ENCODE data around the gene SH3GL3. TPM values are rescaled to one million over a fixed set of nuclear protein-coding genes. Genes with fewer than 3 reads are reported as not detected.
A peak's percentile ranks its signal among the peaks of the same experiment; 100 is the strongest.

Gene SH3GL3
- total RNA-seq, 1 donor from 2014 or later = 9.5 TPM

DNA sequence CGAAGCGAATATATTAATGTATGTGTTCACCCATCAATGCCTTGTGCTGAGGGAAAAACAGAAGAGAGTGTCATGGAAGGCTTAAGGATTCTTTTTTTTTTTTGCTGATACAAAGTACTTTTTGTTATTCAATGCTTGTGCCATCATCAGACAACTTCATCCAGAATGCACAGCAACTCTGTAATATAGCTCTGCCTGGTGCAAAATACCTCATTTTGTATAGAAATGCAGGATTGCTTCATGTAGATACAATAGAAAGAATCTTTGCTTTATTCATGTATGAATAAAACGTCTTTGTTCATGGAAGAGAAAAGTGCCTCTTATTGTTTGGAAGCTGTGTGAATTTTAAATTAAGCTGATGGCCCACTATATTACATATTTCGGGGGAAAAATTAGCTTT, 62.9 kb downstream of the SH3GL3 start:
- DNase-seq = no peak

DNA sequence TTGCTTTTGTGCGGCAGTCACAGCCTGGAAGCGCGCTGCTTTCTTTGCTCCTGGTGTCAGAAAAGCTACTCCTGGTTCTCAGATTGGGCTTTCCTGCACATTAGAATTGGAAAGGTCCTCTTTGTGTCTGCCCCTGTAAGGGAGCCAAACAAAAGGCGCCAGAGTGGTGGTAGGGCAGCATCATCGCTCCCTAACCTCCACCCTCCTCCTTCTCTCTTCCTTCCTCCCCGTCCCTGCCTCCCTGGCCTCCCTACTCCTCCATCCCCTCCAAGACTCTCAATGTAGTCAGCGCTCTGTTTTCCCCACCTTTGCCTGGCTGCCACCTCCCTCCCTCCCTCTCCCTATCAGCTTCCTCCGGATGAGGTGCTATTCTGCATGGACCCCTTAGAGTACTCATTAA, 65.3 kb downstream of the SH3GL3 start:
- DNase-seq = no peak

DNA sequence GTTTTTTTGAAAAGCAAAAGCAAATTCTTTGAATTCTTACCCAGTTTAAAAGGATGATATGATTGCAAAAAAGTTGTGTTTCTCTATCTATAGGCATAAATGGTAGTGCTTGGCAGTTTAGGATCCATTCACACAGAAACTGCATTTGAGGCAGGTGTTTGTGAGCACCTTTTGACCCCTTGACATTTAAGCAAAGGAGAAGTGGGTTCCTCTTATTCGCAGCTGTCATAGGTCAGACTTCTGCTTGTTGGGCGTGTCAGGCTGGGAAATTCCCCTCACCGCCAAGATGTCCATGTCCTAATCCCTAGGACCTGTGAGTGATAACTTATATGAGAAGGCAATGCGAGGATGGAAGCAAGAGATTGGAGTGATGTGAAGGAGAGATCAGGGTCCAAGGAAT, 67.4 kb downstream of the SH3GL3 start:
- no peak for DNase-seq

DNA sequence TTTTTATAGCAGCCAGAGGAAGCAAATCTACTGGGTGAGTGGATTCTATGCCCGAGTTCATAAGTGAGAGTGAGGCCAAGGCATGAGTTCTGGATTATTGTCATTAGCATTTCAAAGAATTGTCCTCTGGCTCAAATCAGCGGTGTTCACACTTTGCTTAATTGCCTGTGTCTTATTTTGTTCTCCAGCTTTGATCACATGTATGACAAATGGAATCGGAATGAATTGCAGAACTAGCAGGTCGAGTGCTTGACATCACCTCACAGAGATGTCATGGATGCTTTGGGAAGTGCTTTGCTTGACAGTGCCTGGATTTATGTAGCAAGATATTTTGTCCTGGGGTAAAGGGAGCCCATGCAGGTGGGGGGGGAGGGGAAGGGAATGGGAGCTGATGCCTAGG, 68.0 kb downstream of the SH3GL3 start:
- no peak for DNase-seq

DNA sequence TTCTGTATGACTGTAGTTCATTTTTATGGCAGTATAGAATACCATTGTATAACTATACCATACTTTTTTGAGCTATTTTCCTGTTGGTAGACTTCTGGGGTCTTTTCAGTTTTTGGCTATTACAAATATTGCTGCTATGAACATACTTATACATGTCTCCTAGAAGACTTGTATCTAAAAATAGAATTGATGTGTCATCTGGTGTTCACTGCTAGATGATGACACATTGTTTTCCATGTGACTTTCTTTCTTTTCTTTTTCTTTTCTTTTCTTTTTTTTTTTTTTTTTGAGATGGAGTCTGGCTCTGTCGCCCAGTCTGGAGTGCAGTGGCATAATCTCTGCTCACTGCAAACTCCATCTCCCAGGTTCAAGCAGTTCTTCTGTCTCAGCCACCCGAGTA, 69.8 kb downstream of the SH3GL3 start:
- DNase-seq = no peak

DNA sequence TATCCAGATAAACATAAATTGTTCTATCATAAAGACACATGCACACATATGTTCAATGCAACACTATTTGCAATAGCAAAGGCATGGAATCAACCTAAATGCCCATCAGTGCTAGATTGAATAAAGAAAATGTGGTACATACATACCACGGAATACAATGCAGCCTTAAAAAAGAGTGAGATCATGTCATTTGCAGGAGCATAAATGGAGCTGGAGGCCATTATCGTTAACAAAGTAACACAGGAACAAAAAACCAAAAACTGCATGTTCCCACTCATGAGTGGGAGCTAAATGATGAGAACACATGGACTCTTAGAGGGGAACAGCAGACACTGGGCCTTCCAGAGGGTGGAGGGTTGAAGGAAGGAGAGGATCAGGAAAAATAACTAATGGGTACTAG, 79.2 kb downstream of the SH3GL3 start:
- DNase-seq = no peak

DNA sequence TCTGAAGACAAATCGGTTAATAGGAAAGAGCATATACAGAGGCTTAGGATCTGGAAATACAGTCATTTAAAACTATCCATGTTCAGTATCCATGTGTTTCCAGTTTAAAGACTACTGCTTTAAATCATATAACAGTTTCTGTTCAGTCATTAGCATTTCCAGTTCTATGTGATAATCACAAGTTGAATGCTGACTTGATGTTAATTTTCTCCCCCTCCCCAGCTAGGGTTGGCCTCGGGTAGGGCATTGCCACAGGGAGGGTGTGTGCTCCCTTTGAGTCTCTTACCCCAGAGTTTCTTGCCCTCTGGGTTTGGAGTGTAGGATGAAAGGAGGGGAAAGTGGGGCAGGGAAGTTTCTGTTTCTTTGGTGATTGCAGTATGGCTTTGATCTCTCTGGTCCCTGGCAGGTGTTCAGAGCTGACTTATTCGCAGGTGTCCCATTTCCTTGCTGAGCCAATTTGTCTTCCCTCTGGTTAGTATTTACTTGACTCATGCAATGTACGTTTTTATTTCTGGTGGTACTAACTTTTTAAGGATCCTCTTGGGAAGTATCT, 86.3 kb downstream of the SH3GL3 start:
- no peak for DNase-seq

DNA sequence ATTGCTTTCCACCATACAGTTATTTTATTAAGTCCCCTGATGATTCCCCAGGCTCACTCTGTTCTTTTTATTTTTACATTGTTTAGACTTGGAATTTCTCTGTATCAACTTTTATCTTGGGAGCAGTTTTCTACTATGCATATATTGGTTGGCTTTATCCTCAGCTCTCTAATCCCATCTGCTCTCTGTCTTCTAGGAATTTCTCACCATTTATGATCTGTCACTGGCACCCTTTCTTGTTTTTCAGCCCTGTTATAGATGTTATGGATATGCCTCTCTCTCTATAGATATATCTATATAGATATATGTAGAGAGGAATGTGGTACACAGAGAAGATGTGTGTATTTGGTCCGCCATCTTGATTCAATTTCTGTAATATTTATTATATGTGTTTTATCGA, 90.5 kb downstream of the SH3GL3 start:
- DNase-seq = no peak

DNA sequence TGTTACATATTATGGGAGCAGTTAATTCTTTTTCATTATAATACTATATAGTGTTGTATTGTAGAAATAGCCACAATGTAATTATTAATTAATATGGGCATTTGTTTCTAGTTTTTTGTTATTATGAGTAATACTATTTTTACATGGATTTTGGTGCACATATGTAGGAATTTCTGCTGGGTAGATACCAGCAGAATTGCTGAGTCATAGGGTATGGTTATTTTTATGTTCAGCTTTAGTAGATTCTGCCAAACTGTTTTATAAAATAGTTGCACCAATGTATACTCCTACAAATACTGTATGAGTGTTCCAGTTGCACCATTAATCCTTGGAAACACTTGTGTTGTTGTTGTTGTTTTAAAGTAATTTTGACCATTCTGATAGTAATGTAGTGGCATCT, 91.5 kb downstream of the SH3GL3 start:
- no peak for DNase-seq

DNA sequence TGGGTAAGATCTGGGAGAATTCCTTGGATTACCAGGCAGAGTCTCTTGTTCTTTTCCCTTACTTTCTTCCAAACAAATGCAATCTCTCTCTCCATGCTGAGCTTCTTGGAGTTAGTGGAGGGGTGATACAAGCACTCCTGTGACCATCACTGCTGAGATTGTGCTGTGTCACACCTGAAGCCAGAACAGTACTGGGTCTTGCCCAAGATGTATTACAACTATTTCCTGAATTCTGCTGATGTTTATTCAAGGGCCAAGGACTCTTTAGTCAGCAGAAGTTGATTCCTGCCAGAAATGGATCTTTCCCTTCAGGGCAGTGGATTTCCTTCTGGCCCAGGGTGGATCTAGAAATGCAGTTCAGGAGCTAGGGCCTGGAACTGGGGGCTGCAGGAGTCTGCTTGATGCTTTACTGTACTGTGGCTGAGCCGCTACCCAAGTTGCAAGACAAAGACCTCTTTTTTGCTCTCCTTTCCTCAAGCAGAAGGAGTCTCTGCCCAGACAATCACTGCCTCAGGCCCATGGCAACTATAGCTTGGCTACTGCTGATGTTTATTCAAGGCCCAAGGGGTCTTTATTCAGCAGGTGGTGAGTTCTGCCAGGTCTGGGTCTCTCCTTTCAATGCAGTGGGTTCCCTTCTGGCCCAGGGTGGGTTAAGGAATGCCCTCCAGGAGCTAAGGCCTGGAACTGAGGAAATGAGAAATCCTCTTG, 98.8 kb downstream of the SH3GL3 start:
- DNase-seq = no peak

DNA sequence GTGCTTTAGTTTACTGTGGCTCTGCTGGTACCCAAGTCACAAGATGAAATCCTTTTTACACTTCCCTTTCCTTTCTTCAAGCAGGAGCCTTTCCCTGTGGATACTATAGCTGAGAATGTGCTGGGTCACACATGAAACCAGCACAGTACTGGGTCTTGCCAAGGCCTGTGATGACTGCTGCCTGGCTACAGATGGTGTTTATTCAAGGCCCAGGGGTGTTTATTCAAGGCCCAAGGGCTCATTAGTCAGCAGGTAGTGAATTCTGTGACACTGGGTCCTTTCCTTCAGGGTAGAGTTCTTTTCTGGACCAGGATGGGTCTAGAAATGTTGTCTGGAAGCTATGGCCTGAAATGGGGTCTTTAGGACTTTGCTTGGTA, 99.4 kb downstream of the SH3GL3 start:
- no peak for DNase-seq

DNA sequence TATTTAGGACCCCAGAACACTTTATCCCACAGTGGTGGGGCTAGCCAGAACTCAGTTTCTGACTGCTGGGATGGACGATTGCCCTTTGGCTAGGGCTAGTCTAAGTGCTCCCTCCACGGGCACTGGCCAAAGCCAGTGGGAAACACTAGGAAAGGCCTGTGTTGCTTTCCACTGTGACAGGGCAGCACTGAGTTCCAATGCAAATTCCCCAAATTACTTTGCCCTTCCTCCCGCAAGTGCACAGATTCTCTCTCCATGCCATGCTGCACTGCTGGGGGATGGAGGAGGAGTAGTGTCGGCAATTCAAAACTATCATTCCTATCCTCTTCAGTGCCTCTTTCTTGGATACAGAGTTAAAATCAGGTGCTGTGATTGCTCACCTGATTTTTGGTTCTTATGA, 100.0 kb downstream of the SH3GL3 start:
- DNase-seq = no peak

DNA sequence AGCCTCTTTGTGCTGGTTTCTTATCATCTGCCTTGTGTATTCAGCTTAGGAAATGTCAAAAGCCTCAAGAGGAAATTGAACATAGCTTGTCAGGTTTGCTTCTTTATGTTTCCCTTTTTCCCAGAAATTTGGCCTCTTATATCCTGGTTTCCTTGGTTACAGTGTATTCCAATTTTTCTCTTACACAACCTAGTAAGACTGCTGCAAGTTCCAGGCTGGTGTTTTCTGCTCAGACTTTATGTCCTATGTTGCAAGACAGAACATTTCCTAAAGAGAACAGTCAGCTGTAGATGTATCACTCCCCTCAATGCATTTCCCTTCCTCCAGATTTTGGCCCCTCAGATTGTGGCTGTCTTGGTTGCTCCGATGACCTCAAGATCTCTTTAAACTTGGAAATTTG, 102.5 kb downstream of the SH3GL3 start:
- peak; percentile 20 for DNase-seq

DNA sequence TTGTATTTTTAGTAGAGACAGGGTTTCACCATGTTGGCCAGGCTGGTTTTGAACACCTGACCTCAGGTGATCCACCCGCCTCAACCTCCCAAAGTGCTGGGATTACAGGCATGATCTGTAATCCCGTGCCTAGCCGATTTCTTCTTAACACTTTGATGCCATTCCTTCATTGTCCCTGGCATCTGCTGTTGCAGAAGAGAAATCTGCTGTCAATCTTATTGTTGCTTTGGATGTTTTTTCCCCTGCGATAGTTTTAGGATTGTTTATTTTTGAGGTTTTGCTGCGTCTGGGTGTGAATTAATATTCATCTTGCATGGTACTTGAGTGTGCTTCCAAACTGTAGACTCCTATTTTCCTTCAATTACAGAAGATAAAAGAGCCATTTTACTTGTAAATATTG, 107.4 kb downstream of the SH3GL3 start:
- DNase-seq = no peak

DNA sequence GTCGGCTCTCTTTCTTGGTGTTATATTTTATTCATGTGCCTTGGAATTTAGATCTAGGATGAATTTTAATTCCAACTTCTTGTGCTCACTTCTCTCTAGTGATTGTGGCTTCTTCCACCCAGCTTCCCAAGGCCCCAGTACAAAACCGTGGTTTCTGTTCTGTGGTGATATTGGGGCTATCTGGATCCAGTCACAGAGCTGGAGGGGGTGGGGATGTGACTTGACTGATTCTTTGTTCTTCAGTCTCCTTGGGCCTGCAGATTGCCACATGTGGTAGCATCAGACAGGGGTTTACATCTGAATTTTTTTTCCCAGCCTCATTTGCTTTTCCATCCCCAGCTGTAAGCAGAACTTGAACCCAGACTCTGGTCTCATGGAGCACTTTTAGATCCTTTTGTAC, 108.2 kb downstream of the SH3GL3 start:
- no peak for DNase-seq

DNA sequence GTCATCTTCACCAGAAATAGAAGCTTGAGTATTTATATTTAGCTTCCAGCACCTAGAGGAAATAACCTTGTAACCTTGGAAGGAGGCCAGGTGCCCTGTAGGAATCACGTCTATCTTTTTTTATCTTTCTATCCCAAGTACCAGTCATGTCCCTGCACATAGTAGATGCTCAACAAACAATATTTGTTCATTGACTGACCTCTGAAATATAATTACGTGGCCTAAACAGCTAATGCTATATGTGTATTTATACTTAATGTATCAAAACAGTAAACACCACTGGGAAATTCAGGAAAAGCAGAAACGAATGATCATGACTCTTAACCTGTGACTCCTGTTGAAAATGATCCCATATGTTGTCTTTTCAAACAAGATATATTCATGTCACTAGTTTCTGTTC, 108.9 kb downstream of the SH3GL3 start:
- DNase-seq = no peak

DNA sequence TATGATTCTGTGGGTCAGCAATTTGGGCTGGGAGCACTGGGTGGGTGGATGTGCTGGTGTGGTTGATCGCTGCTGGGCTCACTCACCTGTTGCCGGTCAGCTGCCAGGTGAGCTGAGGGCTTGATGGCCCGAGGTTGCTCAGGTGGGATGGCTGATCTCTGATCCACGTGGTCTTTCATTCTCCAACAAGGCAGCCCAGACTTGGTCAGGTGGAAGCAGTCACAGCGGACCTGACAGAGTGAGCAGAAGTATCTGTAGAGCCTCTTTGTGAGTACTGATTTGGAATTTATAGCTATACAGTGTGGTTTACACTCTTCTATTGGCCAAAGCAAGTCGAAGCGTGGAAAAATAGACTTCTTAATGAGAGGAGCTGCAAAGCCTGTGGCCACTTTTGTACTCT, 109.6 kb downstream of the SH3GL3 start:
- DNase-seq = no peak

DNA sequence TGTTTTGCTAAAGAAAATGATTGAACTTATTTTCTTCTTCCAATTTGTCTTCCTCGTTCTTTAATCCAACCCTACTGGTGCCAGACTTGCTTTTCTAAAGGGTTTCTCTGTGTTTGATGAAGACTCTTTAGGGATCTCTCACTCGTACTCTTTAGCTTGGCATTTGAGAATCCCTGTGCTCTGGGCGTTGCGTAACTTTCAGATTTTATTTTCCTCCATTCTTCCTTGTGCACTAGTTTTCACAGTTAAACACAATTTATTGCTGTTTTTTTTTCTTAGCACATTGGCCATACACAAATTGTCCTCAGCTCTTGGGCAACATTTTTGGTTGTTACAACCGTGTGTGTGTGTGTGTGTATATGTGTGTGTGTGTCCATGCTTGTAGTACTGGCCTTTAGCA, 111.0 kb downstream of the SH3GL3 start:
- DNase-seq = no peak

DNA sequence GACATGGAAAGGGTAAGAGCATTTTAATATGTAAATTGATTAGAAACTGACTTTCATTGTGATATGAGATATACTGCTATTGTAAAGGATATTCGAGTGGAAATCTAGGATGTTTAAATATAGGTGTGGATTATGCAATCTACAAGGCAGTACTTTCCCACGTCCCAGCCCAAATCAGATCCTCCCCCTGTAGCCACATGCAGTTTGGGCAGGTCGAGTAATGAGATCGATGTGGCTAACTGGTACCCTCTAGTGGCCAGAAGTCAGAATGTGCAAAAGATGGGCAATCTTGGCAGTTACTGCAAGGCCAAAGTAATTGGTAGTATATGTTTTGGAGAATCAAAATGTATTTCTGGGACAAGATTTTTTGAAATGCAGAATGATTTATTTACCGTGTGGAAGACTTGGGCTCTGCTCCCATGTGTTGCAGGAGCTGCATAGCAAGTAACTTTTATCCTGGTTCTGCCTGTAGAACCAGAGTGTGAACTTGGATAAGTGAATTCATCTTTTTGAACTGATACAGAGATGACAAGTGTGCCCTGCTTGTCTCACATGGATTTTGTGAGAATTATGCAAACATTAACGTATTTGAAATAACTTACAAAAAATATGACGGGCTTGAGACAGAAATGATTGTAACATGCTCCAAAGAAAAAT, 112.3 kb downstream of the SH3GL3 start:
- peak; percentile 75 for DNase-seq

DNA sequence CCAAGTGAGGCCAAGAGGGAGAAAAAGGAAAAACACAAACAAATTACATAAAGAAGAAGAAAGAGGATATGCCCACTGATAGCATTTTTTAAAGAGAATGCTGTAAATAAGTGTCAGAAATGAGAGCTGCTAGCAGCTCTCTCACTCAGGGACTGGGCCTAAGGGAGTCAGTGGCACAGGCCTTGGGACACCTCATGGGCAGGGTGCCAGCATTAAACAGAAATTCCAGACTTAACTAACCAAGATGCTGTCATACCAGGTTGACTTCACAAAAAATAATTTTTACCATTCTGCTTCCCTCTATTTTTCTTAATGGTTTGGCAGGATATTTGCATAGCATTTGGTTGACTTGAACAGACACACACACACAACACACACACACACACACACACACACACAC, 114.5 kb downstream of the SH3GL3 start:
- no peak for DNase-seq

DNA sequence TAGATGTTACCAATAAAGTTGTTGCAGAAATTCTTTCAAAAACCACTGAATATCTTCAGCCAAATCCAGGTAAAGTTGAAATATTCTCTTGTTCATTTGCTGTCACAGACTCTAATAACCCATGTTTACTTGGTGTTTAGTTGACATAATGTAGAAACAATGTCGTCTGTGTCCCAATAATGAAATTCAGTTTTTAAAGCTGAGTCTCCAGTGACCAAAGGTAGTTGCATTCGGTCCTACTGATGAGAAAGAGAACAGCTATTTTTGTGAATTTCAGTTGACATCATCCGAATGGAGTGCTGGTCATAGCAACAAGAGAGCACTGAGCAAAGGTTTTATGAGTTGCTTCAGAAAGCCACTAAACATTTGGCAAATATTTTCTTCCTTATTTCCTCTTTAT, 118.0 kb downstream of the SH3GL3 start:
- DNase-seq = no peak

DNA sequence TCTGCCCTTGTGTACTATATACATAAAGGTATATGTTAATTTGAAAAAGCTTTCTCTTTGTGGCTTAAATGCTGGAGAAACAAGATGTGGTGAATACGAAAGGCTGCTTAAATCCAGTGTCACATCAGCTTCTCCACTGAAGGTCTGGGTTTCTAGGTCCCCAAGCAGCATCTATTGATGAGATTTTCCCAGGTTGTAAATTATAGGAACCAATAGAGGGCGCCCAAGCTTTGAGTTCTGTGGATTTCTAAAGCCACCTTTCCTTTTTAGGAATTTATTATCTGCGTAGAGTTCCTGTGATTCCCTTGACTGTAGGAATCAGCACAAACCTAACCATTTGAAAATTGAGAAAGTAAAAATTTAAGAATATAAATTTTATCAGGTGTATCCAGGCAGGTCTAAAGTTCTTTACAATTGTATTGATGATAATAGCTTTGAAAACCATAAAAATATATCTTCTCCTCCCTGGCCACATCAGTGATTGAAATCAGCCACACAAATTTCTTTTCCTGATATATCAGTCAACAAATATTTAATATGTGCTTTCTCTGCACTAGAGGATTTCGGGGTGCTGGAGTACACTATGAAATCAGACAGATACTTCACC, 118.5 kb downstream of the SH3GL3 start:
- peak; percentile 22 for DNase-seq

DNA sequence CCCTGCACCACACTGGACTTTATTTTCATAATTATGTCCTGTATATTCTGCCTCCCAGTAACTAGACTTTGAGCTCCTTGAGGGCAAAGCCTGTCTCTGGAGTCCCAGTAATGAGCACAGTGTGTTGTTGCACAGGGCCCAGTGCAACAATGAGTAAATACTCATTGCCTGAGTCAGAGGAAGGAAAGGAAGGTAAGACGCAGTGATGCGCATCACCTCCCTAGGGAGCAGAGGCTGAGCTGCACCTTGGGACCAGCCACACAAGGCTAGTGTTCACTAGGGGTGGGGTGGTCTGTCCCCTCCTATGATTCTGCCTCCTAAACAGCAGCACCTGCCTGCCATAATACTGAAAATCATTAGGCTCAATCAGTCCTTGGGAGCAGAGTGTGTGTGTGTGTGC, 120.2 kb downstream of the SH3GL3 start:
- DNase-seq = no peak

DNA sequence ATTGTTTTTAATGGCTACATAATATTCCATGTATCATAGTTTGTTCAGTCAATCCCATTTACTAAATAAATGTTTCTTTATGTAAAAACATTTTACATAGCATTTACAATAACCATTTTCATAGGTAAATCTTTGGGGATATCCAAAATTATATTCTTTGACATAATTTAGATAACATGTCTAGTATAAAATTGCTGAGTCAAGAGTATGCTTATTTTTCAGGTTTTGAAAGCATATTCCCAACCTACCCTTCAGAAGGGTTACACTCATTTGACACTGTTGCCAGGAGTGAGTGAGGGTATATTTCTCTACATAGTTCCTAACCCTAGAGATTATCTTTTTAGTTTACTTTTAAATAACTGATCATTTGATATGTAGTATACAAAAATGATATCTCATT, 122.2 kb downstream of the SH3GL3 start:
- no peak for DNase-seq

Measured in skin of body (tissue), 2 donors.